ENCODE measurements around the gene UBN1.

- TF ChIP-seq EZH2 (IDR thresholded peaks at IDR 0.05; ENCODE audit: borderline replicate concordance, low read length): no peak
- TF ChIP-seq, protein P1, sequence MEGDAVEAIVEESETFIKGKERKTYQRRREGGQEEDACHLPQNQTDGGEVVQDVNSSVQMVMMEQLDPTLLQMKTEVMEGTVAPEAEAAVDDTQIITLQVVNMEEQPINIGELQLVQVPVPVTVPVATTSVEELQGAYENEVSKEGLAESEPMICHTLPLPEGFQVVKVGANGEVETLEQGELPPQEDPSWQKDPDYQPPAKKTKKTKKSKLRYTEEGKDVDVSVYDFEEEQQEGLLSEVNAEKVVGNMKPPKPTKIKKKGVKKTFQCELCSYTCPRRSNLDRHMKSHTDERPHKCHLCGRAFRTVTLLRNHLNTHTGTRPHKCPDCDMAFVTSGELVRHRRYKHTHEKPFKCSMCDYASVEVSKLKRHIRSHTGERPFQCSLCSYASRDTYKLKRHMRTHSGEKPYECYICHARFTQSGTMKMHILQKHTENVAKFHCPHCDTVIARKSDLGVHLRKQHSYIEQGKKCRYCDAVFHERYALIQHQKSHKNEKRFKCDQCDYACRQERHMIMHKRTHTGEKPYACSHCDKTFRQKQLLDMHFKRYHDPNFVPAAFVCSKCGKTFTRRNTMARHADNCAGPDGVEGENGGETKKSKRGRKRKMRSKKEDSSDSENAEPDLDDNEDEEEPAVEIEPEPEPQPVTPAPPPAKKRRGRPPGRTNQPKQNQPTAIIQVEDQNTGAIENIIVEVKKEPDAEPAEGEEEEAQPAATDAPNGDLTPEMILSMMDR (conservative IDR thresholded peaks at IDR 0.05 in 1 of 2, IDR thresholded peaks at IDR 0.05 in 1 of 2; ENCODE audit: extremely low read depth in 1 of 2, insufficient read depth in 1 of 2, low read depth in 1 of 2, low read length in 2 of 2): no peak
Measured at GRCh38 chr16:4874666-4875065, 27.4 kb downstream of the UBN1 start.

All from mammary epithelial cell (primary cell).